ENCODE results near the gene GSE1.

GSE1 gene

GRCh38 chr16:85662976-85663830, 50.1 kb downstream of the GSE1 start:
- TF ChIP-seq CTCF (IDR thresholded peaks at IDR 0.05) = no peak

GRCh38 chr16:85663891-85664321, 50.8 kb downstream of the GSE1 start:
- no peak for TF ChIP-seq CTCF (IDR thresholded peaks at IDR 0.05)

GRCh38 chr16:85664580-85665372, 51.7 kb downstream of the GSE1 start:
- no peak for TF ChIP-seq CTCF (IDR thresholded peaks at IDR 0.05)

GRCh38 chr16:85665373-85665740, 52.2 kb downstream of the GSE1 start:
- no peak for TF ChIP-seq CTCF (IDR thresholded peaks at IDR 0.05)

GRCh38 chr16:85665929-85666328, 52.8 kb downstream of the GSE1 start:
- TF ChIP-seq CTCF (IDR thresholded peaks at IDR 0.05) = no peak

GRCh38 chr16:85667261-85667660, 54.1 kb downstream of the GSE1 start:
- TF ChIP-seq CTCF (IDR thresholded peaks at IDR 0.05) = no peak

- TF ChIP-seq CTCF (IDR thresholded peaks at IDR 0.05) = no peak
These were observed 54.8 kb downstream of the GSE1 start for GRCh38 chr16:85667841-85668413.
